Globus pallidus (tissue), 1 donor: Measurements from ENCODE around the gene FCGR3A.
A peak's percentile ranks its signal among the peaks of the same experiment; 100 is the strongest.
"Not testable (repeated sequence)": the region's sequence is repeated elsewhere in the genome, so short reads cannot be mapped to it uniquely, and the experiment has no call there.

Experiments used
- DNase-seq: peaks from one replicate; pipeline ENCODE4 v3.0.0-alpha.2; 2015; ENCODE audit warnings: low spot score

Gene FCGR3A

DNA sequence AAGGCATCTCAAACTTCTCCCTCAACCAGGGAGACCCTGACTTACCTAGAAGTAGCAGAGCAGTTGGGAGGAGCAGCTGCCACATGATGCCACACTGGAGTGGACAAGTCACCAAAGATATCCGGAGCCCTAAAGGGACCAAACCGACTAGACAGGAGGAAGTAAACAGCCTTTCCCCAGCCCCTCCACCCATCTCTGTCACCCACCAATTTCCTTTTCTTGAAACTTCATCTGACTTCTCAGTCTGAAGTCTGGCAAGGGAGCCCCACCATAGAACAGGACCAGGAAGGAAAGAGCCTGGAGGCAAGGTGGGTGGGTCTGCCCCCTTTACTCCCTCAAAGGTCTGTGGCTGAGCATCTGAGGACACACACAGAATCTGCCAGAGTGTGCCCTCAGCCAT is at the start of gene FCGR3A:
TSS of gene FCGR3A (minus strand) at position 167 of the 400 bp plus-strand sequence. CDS start at position 85, 82 bp downstream.
- DNase-seq: no peak

DNA sequence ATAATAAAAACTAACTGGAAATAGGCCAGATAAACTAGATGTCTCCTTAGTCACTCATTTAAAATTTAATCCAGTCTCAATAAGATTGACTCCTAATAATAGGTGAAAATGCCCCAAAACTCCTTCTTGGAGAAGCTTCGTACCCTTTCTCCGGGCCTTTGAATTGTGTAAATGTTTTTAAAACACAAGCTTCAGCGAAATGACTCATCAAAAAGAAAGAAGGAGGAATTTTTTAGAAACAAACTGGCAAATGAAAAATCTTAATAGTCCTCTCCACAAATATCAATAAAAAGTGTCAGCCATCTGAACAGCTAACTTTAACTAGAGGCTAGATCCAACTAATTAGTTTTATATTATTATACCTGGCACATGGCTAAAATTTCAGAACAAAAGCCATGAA is 47.5 kb upstream of the FCGR3A start:
- DNase-seq: not testable (repeated sequence)

DNA sequence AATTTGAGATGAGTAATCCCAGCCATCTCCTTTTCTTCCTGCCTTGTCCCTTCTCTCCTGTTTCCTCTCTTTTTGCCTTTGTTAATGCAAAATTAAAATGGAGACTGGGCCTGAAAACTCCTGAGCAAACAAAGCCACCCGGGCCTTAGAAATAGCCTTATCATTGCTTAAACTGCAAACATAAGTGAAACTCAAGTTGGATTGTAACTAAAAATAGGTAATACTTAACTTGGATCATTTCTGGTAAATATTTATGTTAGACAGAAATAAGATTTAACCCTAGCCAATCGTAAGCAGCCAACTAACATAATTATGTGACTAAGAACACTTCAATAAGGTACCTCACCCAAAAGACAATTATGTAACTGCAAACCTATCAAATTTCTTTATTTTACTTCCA is 46.0 kb upstream of the FCGR3A start:
- DNase-seq: not testable (repeated sequence)

DNA sequence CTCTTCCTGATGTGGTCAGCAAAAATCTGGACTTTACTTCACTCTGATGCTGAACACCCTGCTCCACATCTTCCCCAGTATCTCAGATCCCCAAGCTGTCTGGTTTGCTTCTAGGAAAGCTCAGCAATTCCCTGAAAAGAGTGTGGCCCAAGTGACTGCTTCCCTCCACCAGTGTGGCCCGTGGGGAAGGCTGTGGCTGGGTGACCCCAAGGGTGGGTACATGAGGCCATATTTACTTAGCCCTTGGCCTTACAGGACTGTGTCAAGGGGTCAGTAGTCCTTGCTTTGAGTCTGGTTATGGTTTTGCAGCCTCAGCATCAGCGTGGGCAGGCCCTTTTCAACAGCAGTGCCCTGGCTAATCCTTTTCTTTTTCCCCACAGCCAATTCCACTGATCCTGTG is 45.6 kb upstream of the FCGR3A start:
- DNase-seq: not testable (repeated sequence)

DNA sequence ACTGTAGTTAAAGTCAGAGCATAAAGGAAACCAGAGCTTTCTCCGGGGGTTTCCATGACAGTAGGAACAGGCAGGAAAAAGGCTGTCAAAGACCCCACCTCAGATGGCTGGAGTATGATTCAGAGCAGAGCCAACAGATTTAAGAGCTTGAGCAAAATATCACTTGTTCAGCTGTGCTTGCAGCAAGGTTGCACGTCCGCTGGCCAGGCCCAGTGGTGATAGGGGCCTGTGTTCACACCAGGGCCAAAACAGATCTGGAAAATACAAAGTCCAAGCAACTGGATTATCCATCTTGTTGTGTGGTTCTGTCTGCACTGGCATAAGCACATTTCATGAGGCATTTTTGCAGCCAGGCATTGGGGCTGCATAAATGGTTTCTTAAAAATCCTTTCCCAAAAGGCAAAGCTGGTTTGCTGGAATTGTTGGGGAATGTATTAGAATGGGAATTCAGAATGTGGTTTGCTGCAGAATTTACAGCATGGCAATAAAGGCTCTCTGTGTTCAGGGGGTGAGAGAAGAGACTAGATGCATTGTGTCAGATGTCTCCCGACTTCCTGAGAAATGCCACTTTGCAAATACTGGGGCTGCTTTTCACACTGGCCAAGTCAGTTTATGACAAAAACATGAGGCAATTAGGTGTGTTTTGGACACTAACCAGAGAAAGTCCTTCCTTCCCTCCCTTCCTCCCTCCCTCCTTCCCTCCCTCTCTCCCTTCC is 44.8 kb upstream of the FCGR3A start:
- peak; percentile 51 for DNase-seq

DNA sequence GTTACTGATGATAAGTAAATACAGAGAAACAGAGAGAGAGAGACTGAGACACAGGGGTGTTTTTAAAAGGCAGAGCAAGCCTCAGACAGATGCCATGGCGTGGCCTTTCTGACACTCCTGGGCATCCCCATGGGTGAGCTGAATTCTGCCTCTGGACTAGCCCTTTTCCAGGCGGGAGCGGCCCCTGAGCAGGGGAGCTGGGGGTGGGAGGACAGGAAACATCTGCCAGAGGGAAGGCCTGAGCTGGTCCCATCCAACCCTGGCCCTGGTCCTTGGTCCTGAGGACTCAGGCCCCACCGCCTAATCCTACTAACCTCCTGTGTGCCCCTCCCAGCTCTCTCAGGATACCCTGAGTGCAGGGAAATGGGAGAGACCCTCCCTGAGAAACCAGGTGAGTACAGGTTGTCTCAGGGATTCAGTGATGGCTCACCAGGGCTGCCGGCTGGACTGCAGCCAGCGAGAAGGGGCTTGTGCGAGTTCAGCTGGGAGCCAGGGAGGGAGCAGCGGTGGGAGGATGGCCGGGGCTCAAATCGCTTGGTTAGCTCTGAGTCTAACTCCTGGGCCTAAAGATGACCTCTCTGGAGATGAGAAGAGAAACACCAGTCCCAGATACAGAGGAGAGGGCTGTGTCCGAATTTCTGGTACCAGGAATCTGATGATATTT is 43.6 kb upstream of the FCGR3A start:
- DNase-seq: not testable (repeated sequence)

DNA sequence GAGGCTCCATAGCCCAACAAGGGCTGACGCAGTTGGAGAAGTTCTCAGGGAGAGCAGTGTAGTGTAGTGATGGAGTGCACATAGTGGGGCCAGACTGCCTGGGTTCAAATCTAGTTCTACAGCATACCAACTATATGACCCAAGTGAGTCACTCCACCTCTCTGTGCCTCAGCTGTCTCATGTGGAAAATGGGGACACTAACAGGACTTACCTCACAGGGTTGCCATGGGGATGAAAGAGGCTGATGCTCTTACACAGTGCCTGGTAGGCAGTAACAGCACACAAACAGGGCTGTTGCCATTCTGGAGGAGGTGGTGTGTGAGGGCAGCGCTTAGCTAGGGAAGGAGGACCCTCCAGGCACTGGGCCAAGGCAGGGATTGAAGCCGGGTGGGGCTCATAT is 43.0 kb upstream of the FCGR3A start:
- DNase-seq: not testable (repeated sequence)

DNA sequence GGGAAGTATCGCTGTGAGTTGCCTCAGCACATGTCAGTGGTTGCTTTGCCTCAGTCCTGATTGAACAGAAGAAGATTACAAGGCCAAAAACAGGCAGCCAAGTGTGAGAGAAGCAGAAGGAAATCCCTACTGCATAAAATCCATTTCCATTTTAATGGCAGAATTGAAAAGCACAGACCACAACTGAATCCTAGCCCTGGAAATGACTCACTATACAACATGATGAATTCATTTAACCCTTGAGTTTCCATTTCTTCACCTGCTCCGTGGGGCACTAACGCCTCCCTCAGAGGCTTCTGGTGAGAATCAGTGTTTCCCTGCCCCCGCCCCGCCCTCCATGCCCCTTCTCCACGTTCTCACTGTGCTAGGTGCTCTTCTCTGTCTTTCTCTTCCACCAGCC is 40.3 kb upstream of the FCGR3A start:
- not testable (repeated sequence) for DNase-seq

DNA sequence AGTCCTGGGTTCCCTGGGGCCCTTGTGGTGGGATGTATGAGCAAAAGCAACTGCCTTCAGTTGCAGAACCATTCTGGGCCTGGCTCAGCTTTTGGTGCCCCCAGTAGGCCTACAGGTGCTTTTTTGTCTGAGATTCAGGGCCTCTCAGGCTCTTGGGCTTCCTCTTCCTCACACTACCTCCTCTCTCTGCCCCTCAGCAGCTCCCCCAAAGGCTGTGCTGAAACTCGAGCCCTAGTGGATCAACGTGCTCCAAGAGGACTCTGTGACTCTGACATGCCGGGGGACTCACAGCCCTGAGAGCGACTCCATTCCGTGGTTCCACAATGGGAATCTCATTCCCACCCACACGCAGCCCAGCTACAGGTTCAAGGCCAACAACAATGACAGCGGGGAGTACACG is 39.7 kb upstream of the FCGR3A start:
- not testable (repeated sequence) for DNase-seq

DNA sequence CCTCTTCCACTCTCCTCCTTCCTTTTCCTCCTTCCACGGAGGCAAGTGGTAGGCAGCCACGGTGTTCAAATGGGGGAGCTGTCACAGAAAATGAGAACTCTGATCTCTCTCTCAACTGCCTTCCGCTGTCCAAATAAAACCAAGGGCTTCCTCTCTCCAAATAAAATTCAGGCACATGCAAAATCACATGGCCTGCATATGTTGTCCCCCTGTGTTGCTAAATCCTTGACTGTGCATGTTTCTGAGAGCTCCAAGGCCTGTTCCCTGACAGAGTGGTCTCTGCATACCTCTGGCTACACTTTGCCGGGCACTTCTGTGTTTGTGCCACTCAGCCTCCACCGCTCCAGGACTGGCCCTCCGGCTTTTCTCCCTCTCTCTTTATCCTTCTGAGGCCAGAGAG is 39.0 kb upstream of the FCGR3A start:
- not testable (repeated sequence) for DNase-seq

DNA sequence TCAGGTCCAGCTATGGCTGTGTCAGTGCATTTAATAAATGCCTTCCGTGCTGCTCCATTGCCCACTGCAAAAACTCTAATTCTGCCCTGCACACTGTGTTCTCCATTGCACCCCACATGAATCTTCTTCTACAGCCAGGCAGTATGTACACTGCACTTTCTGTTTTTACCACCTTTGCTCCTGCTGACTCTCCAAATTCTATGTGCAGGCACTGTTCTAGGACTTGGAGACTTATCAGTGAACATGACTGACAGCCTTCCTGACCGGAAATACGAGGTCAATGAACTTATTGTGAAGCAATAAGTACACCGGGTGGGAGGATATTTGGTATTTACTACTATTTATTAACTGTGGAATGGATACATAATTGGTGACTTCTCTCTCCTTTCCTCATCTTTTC is 33.3 kb upstream of the FCGR3A start:
- not testable (repeated sequence) for DNase-seq

DNA sequence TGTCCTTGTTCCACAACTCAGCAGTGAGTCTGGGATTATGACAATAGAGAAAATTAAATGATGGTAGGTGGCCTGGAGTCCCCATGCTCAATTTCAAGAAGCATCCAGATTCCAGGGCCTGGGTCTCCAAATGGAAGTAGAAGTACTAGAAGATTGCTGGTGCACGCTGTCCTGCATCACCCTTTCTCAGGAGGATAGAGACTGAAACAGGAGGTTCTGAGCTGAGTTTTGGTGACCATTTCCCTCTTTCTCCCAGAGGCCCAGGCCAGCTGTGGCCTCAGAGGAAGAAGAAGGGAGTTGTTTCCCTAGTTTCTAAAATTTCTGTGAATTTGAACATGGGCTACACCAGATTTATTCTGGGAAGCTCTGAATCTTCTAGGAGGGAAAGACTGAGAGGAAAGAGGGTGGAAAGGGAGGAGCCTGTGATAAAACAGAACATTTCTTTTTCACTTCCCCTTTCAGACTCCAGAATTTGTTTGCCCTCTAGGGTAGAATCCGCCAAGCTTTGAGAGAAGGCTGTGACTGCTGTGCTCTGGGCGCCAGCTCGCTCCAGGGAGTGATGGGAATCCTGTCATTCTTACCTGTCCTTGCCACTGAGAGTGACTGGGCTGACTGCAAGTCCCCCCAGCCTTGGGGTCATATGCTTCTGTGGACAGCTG is 31.4 kb upstream of the FCGR3A start:
- DNase-seq: not testable (repeated sequence)

DNA sequence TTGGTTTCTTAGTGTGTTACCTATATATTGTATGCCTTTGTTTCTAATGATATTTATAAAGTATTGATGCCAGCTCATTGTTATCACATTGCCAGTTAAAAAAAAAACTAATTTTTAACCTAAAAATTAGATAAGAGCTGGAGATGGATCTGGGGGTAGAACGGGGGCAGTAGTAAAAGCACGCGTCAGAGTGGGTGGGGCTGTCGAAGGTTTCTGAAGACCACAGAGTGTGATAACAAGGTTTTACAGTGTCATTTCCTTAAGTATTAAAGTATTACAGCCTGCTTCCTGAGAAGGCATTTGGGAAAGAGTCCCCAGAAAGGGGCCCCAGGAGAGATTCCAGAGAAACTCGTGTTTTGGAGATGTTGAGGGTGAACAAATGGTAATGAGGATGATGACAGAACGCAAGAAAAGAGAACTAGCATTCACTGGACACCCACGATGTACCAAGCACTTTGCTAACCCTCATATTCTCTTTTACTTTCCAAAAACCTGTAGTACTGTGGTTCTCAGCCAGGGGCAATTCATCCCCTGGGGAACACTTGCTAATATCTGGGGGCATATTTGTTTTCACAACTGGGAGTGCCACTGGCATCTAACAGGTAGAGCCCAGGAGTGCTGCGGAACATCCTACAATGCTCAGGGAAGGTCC is 30.4 kb upstream of the FCGR3A start:
- DNase-seq: not testable (repeated sequence)

DNA sequence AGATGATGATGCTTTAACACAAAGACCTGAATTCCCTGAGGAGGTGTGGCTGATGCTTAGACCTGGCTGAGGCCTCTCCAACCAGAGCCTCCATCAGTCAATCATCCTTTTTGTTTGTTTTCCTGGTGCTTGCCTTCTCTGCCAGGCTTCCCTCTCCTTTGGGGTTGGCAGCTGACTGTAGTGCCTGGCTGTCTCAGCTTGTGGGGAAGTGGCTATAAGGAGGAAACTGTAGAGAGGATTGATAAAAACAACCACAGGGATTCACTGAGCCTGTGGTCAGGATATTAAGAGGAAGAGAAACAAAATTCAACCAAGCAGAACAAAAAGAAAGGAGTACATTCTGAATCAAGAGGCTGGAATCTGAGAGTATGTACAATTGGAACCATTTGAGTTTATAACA is 27.1 kb upstream of the FCGR3A start:
- not testable (repeated sequence) for DNase-seq

DNA sequence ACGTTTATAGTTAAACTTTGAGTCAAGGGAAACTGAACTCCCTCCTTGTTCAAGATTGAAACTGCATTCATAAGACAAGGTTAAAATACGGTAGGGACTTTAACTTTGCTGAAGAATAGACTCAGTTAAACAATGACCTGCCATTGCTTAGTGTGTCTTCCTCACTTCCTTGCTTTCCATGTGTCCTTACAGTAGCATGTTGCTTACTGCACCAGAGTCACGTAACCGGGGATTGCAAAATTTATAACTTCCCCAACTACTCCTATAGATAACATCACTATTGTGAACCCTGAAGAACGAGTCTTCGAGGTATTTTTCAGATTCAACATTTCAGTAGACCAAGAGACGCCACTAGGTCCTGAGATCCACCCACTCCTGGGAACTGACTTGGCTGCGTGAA is 22.1 kb upstream of the FCGR3A start:
- DNase-seq: not testable (repeated sequence)

DNA sequence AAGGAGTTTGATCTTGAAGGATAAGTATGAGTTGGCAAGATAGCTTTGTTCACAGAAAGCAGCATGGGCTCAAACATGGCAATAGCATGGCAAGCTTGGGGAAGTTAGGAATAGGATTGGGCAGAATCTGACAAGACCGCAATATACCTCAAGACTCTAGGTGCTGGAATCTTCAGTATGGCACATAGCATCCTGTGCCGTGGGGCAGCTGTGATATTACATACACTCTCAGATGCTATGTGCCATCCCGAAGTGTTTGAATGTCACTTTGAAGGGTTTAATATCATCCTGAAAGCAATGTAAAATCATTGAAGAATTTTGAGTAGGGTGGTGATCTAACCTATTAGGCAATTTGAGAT is 17.0 kb upstream of the FCGR3A start:
- DNase-seq: not testable (repeated sequence)

DNA sequence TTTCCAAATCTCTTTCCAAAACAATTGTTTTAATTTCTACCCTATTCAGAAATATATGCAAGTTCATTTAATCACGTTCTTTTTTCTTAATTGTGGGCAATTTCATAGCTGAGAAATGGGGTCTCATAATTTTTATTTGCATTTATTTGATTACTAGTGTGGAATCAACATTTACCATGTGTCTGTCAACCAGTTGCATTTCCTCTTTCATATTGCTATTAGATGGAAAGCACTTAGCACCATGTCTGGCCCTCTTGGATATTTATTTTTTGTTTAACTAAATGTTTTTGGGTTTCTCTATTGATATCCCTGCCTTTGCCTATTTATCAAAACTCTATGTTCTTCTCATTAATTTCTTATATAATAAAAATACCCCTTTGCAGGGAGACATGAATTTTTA is 13.9 kb upstream of the FCGR3A start:
- not testable (repeated sequence) for DNase-seq

DNA sequence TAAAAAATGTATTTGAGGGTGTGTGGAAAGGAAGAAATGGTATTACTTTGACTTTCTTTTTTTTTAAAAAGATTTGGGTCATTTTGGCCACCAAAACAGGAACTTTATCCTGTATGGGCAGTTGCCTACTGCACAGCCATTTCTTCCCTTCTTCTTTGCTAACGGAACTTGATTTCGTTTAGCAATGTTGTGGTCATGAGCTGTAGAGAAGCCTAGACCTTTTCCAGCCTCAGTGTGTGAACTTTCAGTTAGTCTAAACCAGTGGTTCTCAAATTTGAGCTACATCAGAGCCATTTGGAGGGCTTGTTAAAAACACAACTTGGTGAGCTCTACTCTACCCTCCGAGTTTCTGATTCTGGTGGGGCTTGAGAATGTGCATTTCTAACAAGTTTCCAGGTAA is 12.8 kb upstream of the FCGR3A start:
- DNase-seq: not testable (repeated sequence)

DNA sequence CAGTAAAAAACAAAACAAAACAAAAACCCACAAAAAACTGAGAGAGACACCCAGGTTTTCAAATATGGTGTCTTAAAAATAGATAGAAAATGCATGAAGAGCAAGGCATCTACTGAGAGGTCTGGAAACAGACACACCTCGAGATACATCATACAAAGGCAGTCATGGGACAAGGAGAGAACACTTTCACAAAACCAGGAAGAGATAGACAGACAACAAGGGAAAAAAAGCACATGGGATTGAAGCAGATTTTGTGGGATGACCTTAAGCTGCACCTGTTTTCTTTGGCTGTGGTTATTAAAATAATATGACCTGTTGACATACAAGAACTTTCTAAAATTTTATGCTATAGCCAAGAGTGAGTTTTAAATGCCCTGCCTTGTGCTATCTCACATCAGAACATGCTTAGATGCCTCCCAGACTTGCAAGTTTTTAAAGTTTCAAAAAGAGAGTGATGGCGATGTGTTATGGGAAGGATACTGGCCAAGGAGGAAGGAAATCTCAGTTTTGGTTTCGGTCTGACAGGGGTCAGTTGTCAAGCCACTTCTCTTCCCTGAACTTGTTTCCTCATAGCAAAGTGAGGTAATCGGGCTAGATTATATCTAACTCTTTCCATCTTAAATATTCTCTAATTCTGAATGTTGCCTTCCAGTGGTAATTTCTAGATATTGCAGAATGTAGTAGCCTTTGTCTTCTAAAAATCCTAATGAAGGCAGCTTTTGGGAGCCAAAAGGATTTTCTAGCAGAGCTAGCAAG is 11.5 kb upstream of the FCGR3A start:
- peak; percentile 59 for DNase-seq

DNA sequence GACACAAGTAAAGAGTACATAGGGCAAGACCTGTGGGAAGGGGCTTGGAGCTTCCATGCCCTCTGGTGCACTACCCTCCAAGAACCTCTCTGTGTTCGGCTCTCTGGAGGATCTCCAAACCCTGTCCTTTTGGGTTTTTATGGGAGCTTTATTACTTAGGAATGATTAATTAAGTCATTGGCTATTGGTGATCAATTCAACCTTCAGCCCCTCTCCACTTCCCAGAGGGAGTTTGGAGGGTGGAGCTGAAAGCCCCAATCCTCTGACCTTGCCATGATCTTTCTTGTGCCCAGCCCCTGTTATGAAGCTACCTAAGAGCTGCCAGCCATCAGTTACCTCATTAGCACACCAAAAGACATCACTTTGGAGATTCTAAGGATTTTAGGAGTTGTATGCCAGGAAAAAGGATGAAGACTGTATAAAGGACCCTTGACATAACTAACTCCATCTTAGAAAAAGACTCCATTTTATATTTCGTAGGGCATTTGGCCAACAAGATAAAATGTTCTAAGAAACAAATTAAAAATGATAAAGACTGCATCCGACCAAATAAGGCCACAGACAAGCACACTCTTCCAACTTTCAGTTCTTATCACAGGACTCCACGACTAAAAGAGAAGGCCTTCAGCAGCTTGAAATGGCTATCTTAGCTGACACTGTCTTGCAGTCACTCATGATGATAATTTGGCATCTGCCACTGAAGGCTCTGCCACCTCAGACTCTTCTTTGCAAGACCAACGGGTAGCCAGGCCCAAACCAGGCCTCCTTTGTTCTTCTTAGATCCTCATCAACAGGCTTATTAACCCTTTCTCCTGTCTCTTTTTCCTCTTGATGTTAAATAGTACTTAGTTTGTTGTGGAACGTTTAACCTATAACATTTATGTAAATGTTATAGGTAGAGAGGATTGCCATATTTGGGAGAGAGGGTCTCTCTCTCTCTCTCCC is 8.2 kb upstream of the FCGR3A start:
- DNase-seq: not testable (repeated sequence)

DNA sequence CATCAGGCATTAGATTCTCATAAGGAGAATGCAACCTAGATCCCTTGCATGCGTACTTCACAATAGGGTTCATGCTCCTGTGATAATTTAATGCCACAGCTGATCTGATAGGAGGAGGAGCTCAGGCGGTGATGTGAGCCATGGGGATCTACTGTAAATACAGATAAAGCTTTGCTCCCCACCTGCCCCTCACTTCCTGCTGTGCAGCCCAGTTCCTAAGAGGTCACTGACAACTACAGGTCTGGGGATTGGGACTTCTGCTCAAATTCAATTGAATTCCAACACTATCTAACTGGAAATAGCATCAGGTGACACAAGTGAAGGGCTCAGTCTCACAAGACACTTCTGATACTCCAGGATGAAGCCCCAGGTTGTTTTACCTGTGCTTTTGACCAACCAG is 7.4 kb upstream of the FCGR3A start:
- DNase-seq: not testable (repeated sequence)
